Stimulated activated CD4-positive, alpha-beta T cell treated with anti-CD3 and anti-CD28 coated beads, Interleukin-4, amount 100 ng/mL, for 1 hour (primary cell): ENCODE data around the gene MELK.
"Not testable (repeated sequence)": the region's sequence is repeated elsewhere in the genome, so short reads cannot be mapped to it uniquely, and the experiment has no call there.

Source experiments
- DNase-seq: peaks from one replicate; pipeline ENCODE4 v3.0.0-alpha.2; 2020

Gene MELK

DNA sequence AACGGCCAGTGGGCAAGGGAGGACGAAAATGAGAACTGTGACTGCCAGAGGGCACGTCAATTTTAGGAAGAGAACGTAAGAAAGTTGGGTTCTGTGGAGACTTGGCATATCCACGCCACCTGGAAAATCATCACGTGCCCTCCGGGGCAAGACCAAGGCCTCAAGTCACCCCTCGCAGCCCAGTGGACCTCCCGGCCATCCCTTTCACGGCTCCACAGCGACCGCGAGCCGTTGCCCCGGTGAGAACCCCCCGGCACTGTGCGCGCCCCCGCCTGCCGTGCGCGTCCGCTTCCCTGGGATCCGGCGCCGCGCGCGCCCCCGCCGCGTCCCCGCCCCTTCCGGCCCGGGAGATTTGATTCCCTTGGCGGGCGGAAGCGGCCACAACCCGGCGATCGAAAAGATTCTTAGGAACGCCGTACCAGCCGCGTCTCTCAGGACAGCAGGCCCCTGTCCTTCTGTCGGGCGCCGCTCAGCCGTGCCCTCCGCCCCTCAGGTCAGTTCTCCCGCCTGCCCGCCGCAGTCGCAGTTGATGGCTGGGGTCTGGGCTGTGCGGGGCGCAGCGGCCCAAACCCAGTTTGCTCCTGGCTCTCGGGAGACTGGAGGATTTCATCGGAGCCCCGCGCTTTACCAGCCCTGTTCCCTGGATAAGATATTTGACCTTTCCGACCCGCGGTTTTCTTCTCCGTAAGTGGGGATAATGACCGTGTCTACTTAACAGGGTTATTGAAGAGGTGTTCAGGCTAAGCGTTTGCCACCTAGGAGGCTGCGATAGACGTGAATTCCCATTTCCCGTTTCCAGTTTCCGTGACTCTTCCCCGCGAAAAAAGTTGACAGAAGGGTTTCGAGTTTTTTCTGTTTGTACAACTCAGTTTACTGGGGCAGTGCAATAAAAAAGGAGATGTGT is at the start of gene MELK:
MELK (plus strand) TSS at position 381 of the 904 bp plus-strand sequence. CDS start 8,787 bp downstream, outside the sequence.
- DNase-seq: peak; percentile 86

DNA sequence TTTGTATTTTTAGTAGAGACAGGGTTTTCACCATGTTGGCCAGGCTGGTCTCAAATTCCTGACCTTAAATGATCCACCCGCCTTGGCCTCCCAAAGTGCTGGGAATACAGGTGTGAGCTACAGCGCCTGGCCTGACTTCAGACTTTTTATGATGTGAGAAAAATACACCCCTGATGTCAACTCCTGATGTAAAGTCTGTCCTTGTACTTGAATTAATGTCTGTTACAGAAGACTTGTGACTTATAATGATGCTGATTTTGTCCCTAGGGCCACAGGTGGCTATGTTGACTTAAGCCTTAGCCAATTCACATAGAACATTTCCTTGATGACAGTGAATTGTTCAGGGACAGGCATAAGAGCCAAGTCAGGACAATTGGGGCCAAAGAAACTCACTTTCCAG is 42.5 kb upstream of the MELK start:
- DNase-seq: no peak

DNA sequence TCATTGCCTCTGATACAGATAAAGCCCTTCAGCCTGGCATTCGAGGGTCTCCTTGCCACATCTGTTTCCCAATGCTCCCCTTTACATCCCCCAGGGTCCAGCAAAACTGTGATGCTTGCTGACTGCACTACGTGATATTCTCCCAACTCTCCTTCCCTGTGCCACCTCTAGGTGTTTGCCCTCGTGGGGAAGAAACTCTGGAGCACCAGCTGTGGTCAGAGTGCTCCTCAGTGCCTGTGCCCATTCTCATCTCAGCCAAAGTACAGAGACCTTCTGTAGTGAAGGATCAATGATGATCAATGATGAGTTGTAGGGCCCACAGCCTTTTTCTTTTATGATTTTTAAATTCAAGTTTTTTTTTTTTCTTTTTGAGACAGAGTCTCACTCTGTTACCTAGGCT is 40.3 kb upstream of the MELK start:
- no peak for DNase-seq

DNA sequence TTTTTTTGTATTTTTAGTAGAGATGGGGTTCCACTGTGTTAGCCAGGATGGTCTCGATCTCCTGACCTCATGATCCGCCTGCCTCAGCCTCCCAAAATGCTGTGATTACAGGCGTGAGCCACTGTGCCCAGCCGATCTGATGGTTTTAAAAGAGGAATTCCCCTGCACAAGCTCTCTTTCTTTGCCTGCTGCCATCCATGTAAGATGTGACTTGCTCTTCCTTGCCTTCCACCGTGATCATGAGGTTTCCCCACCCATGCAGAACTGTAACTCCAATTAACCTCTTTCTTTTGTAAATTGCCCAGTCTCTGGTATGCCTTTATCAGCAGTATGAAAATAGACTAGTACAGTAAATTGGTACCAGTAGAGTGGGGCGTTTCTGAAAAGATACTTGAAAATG is 39.0 kb upstream of the MELK start:
- DNase-seq: not testable (repeated sequence)

DNA sequence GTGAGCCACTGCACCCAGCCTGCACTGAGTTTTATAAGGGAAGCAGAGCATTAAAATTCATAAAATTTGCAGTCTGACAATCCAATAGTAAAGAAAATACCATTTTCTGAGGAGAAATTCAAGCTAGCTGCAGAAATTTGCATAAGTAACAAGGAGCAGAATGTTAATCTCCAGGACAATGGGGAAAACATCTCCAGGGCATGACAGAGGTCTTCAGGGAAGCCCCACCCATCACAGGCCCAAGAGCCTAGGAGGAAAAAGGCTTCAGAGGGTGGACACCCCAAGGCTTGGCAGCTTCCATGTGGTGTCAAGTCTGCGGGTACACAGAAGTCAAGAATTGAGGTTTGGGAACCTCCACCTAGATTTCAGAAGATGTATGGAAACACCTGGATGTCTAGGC is 37.6 kb upstream of the MELK start:
- no peak for DNase-seq

DNA sequence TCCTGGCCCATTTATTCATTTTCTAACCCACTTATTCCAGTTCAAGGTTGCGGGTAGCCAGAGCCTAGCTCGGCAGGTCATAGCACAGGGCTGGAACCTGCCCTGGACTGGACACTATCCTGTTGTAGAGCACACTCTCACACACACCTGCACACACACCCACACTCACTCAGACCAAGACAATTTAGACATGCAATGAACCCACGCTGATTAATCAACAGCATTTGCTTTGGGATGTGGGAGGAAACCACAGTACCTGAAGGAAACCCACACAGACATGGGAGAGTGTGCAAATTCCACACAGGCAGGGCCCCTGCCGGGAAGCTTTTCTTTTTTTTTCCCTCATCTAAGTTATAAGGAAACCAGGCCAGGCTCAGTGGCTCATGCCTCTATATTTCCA is 34.8 kb upstream of the MELK start:
- DNase-seq: no peak

DNA sequence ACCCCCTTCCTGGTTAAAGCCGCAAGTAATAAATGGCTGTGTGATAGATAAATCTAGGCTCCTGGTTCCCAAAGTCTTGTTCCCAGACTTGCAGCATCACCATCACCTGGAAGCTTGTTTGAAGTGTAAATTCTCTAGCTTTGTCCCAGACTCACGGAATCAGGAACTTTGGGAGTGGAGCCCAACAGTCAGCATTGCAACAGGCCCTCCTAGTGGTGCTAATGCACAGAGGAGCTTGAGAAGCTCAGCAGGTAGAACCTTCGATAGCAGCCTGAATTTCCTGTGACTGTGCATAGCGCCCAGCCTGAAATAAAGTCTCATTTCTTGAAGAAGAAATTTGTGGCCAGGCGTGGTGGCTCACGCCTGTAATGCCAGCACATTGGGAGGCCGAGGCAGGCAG is 30.3 kb upstream of the MELK start:
- DNase-seq: no peak

DNA sequence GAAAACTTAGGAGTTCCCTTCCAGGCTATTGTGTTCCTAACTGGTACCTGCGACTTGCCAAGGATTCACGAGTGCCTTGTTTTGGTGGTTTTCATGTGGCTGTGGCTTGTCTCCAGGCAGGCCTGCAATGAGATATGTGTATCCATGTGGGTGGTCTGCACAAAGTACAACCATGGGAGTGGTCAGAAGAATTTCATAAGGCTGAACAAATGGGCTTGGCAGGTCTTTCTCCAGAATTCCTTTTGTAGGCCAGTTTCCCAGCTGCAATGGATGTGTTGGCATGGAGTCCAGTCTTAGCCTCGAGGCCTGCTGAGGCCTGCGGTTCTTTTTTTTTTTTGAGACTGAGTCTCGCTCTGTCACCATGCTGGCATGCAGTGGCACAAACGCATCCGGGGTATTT is 28.8 kb upstream of the MELK start:
- DNase-seq: no peak

DNA sequence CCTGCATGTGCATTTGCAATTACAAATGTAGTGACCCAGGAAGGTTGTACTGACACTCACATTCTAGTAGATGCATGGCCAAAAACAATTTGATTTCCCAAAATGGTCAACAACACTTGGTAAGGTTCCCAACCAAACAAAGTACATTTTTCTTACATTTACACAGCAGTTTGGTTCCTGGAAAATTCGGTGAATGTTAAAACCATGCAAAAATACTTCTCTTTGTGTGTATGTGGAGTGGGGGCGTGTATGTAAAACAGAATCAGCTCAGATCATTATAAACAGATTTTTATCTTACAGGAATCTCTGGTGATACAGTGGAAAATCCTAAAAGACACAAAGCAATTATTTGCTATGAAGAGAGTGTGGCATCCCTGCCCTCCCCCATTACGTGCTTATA is 25.1 kb upstream of the MELK start:
- no peak for DNase-seq

DNA sequence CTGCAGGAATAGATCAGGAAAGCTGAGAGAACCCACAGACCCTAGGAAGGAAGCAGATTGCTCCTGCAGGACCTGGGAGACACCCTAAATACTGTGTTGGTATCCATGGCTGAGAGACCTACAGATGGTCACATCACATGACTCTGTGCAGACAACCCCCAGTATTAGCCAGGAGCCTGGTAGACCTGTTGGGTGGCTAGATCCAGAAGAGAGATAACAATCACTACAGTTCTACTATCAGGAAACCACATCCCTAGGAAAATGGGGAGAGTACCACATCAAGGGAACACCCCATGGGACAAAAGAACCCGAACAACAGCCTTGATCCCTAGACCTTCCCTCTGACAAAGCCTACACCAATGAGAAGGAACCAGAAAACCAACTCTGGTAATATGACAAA is 24.2 kb upstream of the MELK start:
- no peak for DNase-seq

DNA sequence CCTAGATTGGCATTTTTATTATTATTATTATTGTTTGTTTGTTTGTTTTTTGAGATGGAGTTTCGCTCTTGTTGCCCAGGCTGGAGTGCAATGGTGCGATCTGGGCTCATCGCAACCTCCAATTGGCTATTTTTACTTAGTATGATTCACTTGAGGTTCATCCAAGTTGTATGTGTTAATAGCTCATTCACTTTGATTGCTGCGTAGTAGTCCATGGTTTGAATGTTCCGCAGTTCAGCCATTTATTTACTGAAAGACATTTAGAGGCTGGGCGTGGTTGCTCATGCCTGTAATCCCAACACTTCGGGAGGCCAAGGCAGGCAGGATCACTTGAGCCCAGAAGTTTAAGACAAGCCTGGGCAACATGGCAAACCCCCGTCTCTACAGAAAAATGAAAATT is 22.6 kb upstream of the MELK start:
- no peak for DNase-seq

DNA sequence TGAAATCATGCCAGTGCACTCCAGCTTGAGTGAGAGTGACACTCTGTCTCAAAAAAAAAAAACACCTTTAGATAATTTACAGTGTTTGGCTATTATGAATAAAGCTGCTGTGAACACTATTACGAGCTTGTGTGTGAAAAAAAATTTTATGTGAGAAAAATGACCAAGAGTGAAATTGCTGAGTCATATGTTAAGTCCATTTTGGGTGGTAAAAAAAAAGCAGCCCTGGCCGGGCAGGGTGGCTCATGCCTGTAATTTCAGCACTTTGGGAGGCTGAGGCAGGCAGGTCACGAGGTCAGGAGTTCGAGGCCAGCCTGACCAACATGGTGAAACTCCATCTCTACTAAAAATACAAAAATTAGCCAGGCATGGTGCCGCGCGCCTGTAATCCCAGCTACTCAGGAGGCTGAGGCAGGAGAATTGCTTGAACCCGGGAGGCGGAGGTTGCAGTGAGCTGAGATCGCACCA is 22.0 kb upstream of the MELK start:
- DNase-seq: not testable (repeated sequence)

DNA sequence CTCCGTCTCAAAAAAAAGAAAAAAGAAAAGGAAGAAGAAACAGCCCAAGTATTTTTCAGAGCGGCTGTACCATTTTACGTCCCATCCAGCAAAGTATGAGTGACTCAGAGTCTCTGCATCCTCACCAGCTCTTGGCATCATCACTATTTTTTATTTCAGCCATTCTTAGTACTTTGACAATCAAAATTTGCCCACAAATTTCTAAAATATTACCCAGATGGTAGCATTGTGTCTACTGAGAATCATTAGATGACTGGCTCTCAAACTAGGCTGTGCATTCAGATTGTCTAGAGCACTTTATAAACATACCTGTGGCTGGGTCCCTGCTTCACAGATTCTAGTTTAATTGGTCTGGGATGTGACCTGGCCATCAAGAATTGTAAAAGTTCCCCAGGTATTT is 21.6 kb upstream of the MELK start:
- DNase-seq: no peak

DNA sequence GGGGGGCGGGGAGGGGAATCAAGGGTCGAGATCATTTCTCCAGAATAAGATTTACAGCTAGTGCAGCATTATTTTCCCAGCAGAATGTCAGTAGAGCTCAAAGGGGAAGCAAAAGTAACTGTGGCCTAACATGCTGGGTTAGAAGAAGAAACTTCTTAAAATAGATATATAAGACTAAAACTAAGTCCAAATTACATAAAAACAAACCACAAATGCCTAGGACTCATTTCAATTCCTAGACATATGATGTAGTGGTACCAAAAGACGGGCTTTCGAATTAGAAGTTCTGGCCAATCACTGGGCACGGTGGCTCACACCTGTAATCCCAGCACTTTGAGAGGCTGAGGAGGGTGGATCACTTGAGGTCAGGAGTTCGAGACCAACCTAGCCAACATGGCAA is 20.8 kb upstream of the MELK start:
- DNase-seq: no peak

DNA sequence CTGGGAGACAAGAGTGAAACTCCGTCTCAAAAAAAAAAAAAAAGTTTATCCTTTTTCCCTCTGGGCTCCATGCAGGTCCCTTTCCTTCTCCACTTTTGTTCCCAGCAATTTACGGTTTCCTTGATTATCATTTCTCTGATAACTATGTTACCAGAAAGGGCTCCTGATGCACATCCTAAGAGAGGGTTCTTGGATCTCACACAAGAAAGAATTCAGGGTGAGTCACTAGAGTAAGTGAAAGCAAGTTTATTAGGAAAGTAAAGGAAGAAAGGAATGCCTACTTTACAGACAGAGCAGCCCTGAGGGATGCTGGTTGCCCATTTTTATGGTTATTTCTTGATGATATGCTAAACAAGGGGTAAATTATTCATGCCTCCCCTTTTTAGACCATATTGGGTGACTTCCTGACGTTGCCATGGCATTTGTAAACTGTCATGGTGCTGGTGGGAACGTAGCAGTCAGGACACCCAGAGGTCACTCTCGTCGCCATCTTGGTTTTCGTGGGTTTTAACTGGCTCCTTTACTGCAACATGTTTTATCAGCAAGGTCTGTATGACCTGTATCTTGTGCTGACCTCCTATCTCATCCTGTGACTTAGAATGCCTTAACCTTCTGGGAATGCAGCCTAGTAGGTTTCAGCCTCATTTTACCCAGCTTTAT is 13.5 kb upstream of the MELK start:
- no peak for DNase-seq

DNA sequence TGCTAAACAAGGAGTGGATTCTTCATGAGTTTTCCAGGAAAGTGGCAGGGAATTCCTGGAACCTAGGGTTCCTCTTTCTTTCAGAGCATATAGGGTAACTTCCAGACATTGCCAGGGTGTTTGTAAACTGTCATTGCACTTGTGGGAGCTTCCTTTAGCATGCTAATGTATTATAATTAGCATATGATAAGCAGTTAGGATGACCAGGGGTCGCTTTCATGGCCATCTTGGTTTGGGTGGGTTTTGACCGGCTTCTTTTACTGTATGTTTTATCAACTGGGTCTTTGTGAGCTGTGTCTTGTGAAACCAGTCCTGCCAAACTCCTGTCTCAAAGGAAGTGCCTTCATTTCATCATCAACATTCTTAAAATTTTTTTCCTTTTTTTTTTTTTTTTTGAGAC is 11.9 kb upstream of the MELK start:
- DNase-seq: no peak

DNA sequence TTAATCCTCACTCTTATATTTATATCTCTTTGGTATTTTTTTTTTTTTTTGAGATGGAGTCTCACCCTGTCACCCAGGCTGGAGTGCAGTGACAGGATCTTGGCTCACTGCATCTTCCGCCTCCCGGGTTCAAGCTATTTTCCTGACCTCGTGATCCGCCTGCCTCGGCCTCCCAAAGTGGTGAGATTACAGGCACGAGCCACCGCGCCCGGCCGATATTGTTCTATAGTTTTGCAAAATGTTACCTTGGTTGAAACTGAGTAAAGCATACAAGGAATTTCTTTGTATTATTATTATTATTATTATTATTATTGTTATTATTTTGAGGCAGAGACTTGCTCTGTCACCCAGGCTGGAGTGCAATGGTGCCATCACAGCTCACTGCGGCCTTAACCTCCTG is 9.9 kb upstream of the MELK start:
- DNase-seq: not testable (repeated sequence)

DNA sequence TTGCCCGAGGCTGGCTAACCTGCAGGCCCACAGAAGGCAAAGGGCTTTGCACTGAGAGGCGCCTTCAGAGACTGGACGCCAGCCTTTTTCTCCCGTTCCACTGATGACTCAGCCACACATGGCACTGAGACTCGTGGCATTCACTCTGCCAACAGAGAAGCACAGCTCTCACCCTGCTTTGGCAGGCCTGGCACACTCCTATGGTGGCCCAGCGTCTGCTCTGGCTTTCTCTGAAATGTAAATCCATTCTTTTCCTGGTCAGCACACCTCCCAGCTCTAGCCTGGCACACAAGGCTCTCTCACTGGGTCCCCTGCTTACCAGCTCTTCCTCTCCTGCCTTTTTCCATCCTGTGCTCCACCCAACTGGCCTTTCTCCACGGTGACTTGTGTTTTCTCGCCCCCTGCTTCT is 5.9 kb upstream of the MELK start:
- no peak for DNase-seq

DNA sequence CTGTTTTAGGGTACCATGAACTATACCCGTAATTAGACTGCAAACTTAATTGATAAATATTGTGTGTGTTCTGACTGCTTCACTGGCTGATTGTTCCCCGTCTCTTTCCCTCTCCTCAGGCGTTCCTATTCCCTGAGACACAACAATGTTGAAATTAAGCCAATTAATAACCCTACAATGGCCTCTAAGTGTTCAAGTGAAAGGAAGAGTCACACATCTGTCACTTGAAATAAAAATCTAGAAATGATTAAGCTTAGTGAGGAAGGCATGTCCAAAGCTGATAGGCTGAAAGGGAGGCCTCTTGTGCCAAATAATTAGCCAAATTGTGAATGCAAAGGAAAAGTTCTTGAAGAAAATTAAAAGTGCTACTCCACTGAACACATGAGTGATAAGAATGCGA is 4.0 kb upstream of the MELK start:
- DNase-seq: not testable (repeated sequence)

DNA sequence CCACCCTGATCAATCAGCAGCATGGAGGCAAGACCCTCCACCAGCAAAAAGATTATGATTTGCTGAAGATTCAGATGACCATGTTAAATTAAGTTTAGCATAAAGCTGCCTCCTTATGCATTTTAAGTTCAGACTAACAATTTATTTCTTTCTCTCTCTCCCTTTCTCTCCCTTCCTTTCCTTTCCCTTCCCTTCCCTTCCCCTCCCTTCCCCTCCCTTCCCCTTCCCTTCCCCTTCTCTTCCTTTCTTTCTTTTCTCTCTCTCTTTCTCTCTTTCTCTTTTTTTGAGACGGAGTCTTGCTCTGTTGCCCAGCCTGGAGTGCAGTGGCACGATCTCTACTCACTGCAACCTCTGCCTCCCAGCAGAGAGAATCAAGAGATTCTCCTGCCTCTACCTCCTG is 1.4 kb upstream of the MELK start:
- no peak for DNase-seq

DNA sequence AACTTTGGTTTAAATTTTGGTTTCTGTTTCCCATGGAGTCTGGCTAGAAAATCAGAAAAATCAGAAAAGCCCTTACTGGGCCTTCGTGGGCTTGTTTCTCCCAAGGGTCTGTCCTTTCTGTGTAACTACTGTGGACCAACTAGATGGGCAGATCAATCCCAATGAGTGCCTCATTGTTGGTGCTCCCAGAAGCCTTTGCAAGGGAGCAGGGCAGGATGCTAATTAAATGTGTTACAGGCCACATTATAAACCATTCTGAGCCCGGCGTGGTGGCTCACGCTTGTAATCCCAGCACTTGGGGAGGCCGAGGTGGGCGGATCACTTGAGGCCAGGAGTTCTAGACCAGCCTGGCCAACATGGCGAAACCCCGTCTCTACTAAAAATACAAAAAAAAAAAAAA is 1.4 kb downstream of the MELK start:
- not testable (repeated sequence) for DNase-seq

DNA sequence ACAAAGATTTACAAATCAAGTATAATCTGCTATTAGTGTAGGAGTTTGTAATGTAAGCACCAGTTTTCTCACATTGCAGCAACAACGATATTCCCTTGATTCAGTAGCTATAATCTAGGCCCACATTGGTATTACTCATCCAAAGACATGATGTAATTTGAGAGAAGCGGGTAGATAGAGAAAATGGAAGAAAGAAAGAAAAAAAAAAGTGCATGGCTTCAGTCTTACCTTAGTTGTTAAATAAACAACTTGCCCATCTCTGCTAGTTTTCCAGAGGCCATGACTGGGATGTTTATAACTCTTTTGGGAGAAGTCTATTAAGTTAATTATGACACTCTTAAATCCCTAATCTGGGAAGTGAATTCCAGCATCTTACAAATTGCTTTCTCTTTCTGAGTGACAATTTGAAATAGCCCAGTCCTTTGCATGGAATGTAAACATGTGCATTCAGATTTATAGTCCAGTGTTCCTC is 2.8 kb downstream of the MELK start:
- no peak for DNase-seq

DNA sequence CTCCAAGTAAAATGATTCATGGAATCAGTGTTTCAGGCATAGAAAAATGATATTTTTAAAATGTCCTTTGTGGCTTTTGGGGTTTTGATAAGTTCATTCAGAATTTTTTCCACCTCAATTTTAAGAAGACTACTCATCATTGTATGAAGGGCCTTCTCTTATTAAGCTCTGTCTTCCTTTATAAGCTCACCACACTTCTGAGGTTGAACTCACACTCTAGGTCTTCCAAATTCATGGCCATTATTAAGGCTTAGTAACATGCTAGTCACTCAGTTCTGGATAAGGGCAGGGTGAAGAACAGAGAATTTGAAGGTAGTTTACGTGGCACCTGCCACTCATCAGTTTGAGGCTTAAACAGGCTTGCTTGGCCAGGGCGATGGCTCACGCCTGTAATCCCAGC is 4.2 kb downstream of the MELK start:
- no peak for DNase-seq
